Superior temporal gyrus (tissue), 1 donor: Measurements from ENCODE around the gene SECISBP2.

Source experiments
- DNase-seq: peaks from one replicate; pipeline ENCODE4 v3.0.0-alpha.2; 2016; ENCODE audit errors: extremely low spot score

Gene SECISBP2

GRCh38 chr9:89350988-89351557, 32.8 kb downstream of the SECISBP2 start:
- DNase-seq, result no peak

DNA sequence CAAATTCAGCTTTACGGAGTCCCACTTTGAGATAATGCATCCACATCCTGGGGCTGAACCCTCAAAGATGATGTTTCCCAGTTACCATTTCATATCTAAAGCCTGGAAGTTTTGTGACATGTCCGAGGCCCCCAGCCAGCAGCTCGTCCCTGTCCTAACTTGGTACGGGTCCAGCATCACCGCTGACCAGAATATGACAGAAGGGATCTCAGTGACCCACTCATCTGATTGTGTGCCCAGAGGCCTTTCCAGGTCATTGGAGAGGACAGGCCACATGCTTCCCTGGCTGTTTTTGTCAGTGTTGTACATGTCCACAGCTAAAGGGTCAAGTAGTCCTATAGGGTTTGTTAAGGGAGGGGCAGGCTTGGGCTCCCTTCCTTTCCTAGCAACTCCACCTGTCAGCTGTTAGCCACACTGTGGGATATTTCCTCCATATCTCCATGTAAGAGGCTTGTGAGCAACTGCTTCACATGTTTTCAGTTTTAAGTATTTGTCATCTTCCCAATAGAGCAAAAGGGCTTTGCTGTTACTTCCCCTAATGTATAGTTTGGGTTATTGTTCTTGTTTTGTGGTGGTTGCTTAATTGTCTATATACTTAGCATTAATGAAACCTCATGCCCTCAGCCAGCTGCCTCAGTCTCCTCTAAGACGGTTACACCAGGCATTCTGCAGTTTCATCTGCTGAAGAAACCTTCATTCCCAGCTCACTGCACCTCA, 33.4 kb downstream of the SECISBP2 start:
- no peak for DNase-seq

GRCh38 chr9:89352451-89352850, 34.2 kb downstream of the SECISBP2 start:
- no peak for DNase-seq

DNA sequence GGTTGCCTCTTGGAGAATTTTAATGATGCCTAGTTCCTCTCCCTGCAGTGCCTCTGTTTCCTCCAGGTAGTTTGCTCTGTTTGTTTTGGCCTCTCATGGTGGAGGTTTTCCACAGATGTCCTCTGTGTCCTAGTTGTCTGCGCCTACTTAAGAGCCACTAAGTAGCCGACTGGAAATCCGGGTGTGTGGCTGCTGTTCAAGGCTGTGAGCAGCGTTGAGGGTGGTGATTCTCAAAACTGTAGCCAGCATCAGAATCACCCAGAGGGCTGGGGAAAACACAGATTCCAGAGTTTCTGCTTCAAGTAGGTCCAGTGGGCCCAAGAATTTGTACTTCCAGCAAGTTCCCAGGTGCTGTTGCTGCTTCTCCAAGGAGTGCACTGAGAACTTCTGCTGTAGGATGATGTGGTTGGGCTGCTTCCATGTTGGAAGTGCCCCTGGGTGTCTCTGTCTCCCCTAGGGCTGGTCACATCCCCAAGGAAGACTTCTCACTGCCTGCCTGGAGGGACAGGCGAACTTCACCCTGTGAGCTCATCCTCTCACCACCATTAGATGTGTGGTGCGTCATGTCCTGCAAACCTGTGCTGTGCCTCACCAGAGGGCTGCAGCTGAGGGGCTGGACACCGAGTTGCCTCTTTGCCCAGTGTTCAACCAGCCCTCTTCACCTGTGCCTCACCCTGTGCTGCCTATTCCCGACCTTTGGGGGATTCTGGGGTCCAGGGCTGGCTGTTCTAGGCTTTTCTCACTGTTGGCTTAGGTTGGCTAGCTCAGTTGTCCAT, 34.8 kb downstream of the SECISBP2 start:
- DNase-seq, result no peak

DNA sequence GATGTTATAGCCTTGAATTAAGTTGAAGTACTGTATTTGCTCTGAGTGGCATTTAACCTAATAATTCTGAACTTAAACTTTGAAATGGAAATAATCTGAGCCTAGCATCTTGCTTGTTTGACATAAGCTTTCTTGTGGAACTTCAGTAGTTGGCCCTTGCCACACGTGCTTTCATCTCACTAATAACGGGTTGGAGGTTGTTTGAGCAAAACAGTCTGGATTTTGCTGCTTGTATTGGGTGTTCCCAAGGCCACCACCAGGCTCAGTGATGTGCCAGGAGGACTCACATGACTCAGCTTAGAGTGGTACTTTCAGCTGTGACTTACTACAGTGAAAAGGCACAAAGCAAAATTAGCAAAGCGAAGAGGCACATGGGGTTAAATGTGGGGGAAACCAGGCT, 35.7 kb downstream of the SECISBP2 start:
- no peak for DNase-seq

- no peak for DNase-seq
Observed at GRCh38 chr9:89354471-89354870, 36.2 kb downstream of the SECISBP2 start.

GRCh38 chr9:89356782-89357181, 38.5 kb downstream of the SECISBP2 start:
- DNase-seq, result no peak

- no peak for DNase-seq
Observed at GRCh38 chr9:89357331-89358197, 39.3 kb downstream of the SECISBP2 start.

- no peak for DNase-seq
Observed at GRCh38 chr9:89358376-89358916, 40.1 kb downstream of the SECISBP2 start.

GRCh38 chr9:89358985-89359384, 40.7 kb downstream of the SECISBP2 start:
- DNase-seq, result peak; percentile 43

DNA sequence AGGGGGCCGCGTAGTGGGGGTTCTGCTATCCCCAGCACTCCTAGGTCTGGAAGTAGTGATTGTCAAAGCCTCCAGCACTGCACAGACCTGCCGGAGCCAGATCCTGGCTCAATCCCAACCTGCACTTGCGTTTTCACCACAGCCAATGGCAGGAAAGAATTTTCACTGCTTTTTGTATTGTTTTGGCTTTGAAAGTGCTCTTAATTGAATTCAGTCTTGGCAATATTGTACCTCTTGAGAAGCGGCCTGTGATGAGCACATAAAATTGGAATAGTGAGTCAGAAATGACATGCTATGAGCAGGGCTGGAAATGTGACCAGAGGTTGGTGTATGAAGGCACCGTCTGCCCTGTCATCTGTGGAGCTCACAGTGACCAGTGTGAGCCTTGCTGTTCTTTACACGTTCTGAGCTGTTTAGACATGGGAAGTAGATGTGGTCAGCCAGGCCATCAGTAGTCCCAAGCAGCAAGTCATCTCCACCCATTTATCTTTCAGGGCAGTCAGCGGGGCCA, 41.5 kb downstream of the SECISBP2 start:
- peak; percentile 37 for DNase-seq

- DNase-seq, result peak; percentile 66
Observed at GRCh38 chr9:89360465-89360864, 42.2 kb downstream of the SECISBP2 start.

DNA sequence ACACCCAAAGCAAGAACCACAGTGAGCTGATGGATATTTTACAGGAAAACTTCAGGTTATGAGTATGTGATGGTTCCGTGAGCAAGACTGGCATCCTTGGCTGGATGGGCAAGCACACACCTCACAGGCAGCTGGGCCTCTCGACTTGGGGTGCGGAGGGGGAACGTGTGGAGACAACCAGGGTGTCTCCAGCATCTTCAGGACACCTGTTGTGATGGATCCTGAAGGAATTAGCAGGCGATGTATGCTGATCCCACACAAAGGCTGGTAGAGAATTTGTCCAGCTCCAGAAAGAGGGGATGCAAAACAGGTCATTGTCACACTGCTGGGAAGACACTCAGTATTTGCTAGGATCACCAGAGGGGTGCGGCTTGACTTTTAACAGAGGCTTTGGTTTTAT, 42.7 kb downstream of the SECISBP2 start:
- DNase-seq, result no peak

- DNase-seq, result no peak
Observed at GRCh38 chr9:89361816-89362646, 43.7 kb downstream of the SECISBP2 start.

DNA sequence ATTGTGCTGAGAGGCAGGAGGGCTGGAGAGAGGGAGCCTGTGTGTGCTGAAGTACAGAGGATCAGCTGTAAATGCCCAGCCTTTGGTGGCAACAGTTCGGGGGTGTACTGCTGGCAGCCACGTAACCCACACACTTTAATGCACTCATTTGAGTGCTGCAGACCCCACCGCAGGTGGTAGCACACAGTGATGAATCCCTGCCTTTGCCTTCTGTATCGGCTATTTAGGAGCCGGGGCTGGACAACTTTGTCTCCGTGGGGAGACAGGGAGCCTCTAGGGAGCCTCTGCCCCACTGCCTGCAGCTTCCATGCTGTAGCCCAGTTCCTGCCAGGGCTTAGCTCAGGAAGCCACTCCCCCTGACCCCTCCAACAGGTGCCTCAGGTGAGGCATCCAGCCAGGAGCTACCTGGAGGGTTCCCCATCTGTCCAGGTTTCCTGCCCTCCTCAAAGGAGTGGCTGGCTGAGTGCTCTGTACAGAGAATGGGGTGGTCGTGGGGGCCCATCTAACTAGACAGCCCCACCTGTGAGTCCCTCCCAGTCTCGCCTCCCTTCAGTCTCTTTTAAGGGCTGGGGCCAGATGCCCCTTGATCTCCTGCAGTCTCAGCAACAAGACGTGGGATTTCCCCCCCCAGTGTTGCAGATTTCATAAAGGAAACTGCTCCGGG, 44.5 kb downstream of the SECISBP2 start:
- no peak for DNase-seq

- no peak for DNase-seq
Observed at GRCh38 chr9:89363311-89363670, 45.0 kb downstream of the SECISBP2 start.

- no peak for DNase-seq
Observed at GRCh38 chr9:89363921-89364665, 45.8 kb downstream of the SECISBP2 start.

- DNase-seq, result no peak
Observed at GRCh38 chr9:89364666-89365531, 46.6 kb downstream of the SECISBP2 start.
